Loucy (cell line): ENCODE results near the gene LARP1B.

Source experiments
- H2AFZ ChIP-seq: fragments of 200-600 bp; sonication (generic); 2 replicates; pipeline ENCODE4 v1.6.0; 2016; ENCODE audit warnings: antibody characterized with exemption, mild to moderate bottlenecking, low read length, moderate library complexity
- H3F3A ChIP-seq: fragments of 200-600 bp; 2 replicates; pipeline ENCODE4 v1.6.0; 2016; ENCODE audit warnings: antibody characterized with exemption, low read depth, mild to moderate bottlenecking
- H3K27me3 ChIP-seq: fragments of 200-600 bp; sonication (generic); 2 replicates; pipeline ENCODE4 v1.6.1; 2014; ENCODE audit warnings: low read length, mild to moderate bottlenecking; ENCODE audit not compliant: insufficient read depth, poor library complexity, severe bottlenecking
- H3K36me3 ChIP-seq: fragments of 200-600 bp; sonication (generic); 2 replicates; pipeline ENCODE4 v1.6.1; 2016; ENCODE audit warnings: low read length; ENCODE audit not compliant: insufficient read depth
- H3K4me1 ChIP-seq: fragments of 200-600 bp; sonication (generic); 2 replicates; pipeline ENCODE4 v1.5.1; 2014; ENCODE audit warnings: low read length, mild to moderate bottlenecking; ENCODE audit not compliant: insufficient read depth, poor library complexity, severe bottlenecking
- H3K4me2 ChIP-seq: fragments of 200-600 bp; sonication (generic); 2 replicates; pipeline ENCODE4 v1.6.0; 2014; ENCODE audit warnings: antibody characterized with exemption, low read length, low read depth, mild to moderate bottlenecking; ENCODE audit not compliant: poor library complexity, severe bottlenecking
- H3K4me3 ChIP-seq: fragments of 200-600 bp; sonication (generic); 2 replicates; pipeline ENCODE4 v1.5.1; 2014; ENCODE audit warnings: low read length, mild to moderate bottlenecking, mixed read lengths; ENCODE audit not compliant: poor library complexity, severe bottlenecking
- H3K79me2 ChIP-seq: fragments of 200-600 bp; sonication (generic); 2 replicates; pipeline ENCODE4 v1.6.1; 2014; ENCODE audit warnings: low read length; ENCODE audit not compliant: insufficient read depth
- H3K9ac ChIP-seq: fragments of 200-600 bp; sonication (generic); 2 replicates; pipeline ENCODE4 v1.6.0; 2014; ENCODE audit warnings: mild to moderate bottlenecking, low read depth, low read length, moderate library complexity; ENCODE audit not compliant: poor library complexity, severe bottlenecking
- H3K9me2 ChIP-seq: fragments of 200-600 bp; sonication (generic); replicated peaks from 2 replicates; pipeline ENCODE4 v1.6.1; 2016; ENCODE audit warnings: low read depth, low read length, mixed read lengths
- H3K9me3 ChIP-seq: fragments of 200-600 bp; sonication (generic); 2 replicates; pipeline ENCODE4 v1.6.1; 2014; ENCODE audit warnings: mild to moderate bottlenecking, antibody characterized with exemption, low read length, low read depth; ENCODE audit not compliant: insufficient read depth
- H4K20me1 ChIP-seq: fragments of 200-600 bp; sonication (generic); 2 replicates; pipeline ENCODE4 v1.6.0; 2014; ENCODE audit warnings: antibody characterized with exemption, low read length, mild to moderate bottlenecking; ENCODE audit not compliant: insufficient read depth, poor library complexity, severe bottlenecking
- CTCF ChIP-seq: fragments of 200-600 bp; sonication (generic); conservative IDR thresholded peaks from 2 replicates; pipeline ENCODE4 v1.5.1; 2014; ENCODE audit warnings: mild to moderate bottlenecking, antibody characterized with exemption, low read length
- EZH2phosphoT487 ChIP-seq: fragments of 200-600 bp; IDR thresholded peaks from 2 replicates; pipeline ENCODE4 v1.6.1; 2018; ENCODE audit warnings: antibody characterized with exemption, mild to moderate bottlenecking, moderate library complexity, borderline replicate concordance

The LARP1B gene

GRCh38 chr4:128228845-128229795 lies 168.0 kb downstream of the LARP1B start:
- Histone ChIP-seq H3F3A (no peaks in the 10 kb centered on the region), H3K9me2 (no peaks in the 10 kb centered on the region), H3K79me2 (no peaks in the 10 kb centered on the region), H2AFZ (no peak overlapping the region), H3K9ac (no peak overlapping the region), H3K9me3 (no peaks in the 10 kb centered on the region), H3K4me1 (no peaks in the 10 kb centered on the region), H3K36me3 (no peaks in the 10 kb centered on the region), H4K20me1 (no peaks in the 10 kb centered on the region), H3K4me3 (no peak overlapping the region), H3K27me3 (no peaks in the 10 kb centered on the region), H3K4me2 (no peak overlapping the region)
- TF ChIP-seq CTCF (no peak), EZH2phosphoT487 (no peak)

DNA sequence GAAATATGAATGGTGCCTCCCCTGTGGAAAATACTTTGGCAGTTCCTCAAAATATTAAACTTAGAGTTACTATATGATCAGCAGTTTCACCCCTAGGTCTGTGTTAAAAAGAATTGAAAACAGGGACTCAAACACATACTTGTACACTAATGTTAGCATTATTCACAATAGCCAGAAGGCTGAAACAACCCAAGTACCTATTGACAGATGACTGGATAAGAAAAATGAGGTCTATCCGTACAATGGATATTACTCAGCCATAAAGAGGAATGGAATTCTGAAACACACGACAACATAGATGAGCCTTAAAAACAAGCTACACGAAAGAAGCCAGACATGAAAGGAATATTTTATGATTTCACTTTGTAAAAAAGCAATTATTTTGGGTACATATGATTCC lies 171.6 kb downstream of the LARP1B start:
- Histone ChIP-seq H2AFZ (no peak overlapping the region), H3K4me3 (no peak overlapping the region), H3K9me3 (no peaks in the 10 kb centered on the region), H4K20me1 (no peaks in the 10 kb centered on the region), H3K4me2 (no peak overlapping the region), H3K79me2 (no peaks in the 10 kb centered on the region), H3F3A (no peaks in the 10 kb centered on the region), H3K36me3 (no peaks in the 10 kb centered on the region), H3K27me3 (no peaks in the 10 kb centered on the region), H3K9me2 (no peaks in the 10 kb centered on the region), H3K9ac (no peak overlapping the region), H3K4me1 (no peaks in the 10 kb centered on the region)
- no peak for TF ChIP-seq EZH2phosphoT487
- TF ChIP-seq CTCF: no peak

DNA sequence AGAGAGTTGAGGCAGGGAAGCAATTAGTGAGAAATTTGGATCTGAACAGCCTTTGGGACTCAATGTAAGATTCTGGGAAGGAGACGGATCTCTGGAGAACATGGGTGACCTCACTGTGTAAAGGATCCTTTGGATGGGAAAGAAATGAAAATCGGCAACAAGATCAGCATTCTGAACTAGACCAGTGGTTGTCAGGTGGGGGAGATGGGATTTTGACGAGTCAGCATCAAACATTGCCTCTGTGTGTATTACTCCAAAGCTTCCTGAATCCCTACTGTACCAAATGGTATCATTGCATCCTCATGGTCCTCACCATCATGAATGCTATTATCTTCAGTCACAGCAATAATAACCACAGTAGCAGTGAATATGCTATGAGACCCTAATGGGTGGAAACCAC lies 173.7 kb downstream of the LARP1B start:
- no peaks in the 10 kb centered on the region for H3K9me2 ChIP-seq
- H3K9ac ChIP-seq: no peak overlapping the region
- no peak overlapping the region for H3K4me2 ChIP-seq
- no peak for TF ChIP-seq CTCF
- TF ChIP-seq EZH2phosphoT487: no peak
- H3K4me1 ChIP-seq: no peaks in the 10 kb centered on the region
- no peak overlapping the region for H2AFZ ChIP-seq
- H3K79me2 ChIP-seq: no peaks in the 10 kb centered on the region
- no peaks in the 10 kb centered on the region for H4K20me1 ChIP-seq
- no peaks in the 10 kb centered on the region for H3K9me3 ChIP-seq
- H3K27me3 ChIP-seq: no peaks in the 10 kb centered on the region
- H3K4me3 ChIP-seq: no peak overlapping the region
- H3F3A ChIP-seq: no peaks in the 10 kb centered on the region
- no peaks in the 10 kb centered on the region for H3K36me3 ChIP-seq
